Adrenal gland (tissue), 12 donors: ENCODE results near the gene GPC5. TPM values are rescaled to one million over a fixed set of nuclear protein-coding genes. Genes with fewer than 3 reads are reported as not detected.

ENCODE experiments used
- DNase-seq, 7 donors: peaks; one replicate each; pipeline ENCODE4 v3.0.0-alpha.2; 2019 to 2020
- H3K27ac ChIP-seq, 5 donors: fragments of 200-600 bp; sonication (generic) in 4 of 5; 1 replicate in 3 of 5; 2 replicates in 2 of 5; pipeline versions ENCODE4 v1.5.1 to v1.8.0; 2016 to 2020; ENCODE audit warnings: mild to moderate bottlenecking in 1 of 5
- H3K27me3 ChIP-seq: fragments of 200-600 bp; 2 replicates; pipeline ENCODE4 v1.8.0; 2021
- H3K36me3 ChIP-seq, 2 donors: fragments of 200-600 bp; replicated peaks in 1 of 2; 1 replicate in 1 of 2; 2 replicates in 1 of 2; pipeline versions ENCODE4 v1.5.1 to v1.8.0; 2018 to 2022
- H3K4me1 ChIP-seq, 2 donors: fragments of 200-600 bp; replicated peaks in 1 of 2; 1 replicate in 1 of 2; 2 replicates in 1 of 2; pipeline versions ENCODE4 v1.5.1 to v1.8.0; 2018 to 2021
- H3K4me3 ChIP-seq, 4 donors: fragments of 200-600 bp; sonication (generic) in 3 of 4; one replicate each; pipeline ENCODE4 v1.5.1; 2016 to 2018
- H3K9me3 ChIP-seq, 3 donors: fragments of 200-600 bp; sonication (generic) in 1 of 3; replicated peaks in 1 of 3; 1 replicate in 2 of 3; 2 replicates in 1 of 3; pipeline versions ENCODE4 v1.5.1 to v1.8.0; 2016 to 2021
- CTCF ChIP-seq, 6 experiments: fragments of 450-650 bp in 4 of 6; fragments of 200-600 bp in 2 of 6; sonication (generic) in 1 of 6; IDR thresholded peaks; 1 replicate in 5 of 6; 2 replicates in 1 of 6; pipeline versions ENCODE4 v1.5.1 to v1.8.0; 2016 to 2021; ENCODE audit warnings: antibody characterized with exemption in 6 of 6, mild to moderate bottlenecking in 2 of 6, moderate library complexity in 1 of 6
- POLR2A ChIP-seq, 2 donors: fragments of 450-650 bp; IDR thresholded peaks; one replicate each; pipeline ENCODE4 v1.6.1; 2017; ENCODE audit warnings: antibody characterized with exemption in 2 of 2, mild to moderate bottlenecking in 2 of 2, moderate library complexity in 1 of 2
- WGBS, 4 donors: extraction: QIAGEN DNeasy Blood & Tissue Kit in 2 of 4; methylation state at CpG; one replicate each; pipeline versions ENCODE4 v1.1.5 to v1.1.7; 2013 to 2017; 5-methylcytosine and 5-hydroxymethylcytosine counted together
- intact Hi-C, 2 donors: fragments of 100-400 bp; cut with DNase I; formaldehyde crosslinking; loops; one replicate each; pipeline versions ENCODE4 v1.14.1 to v1.15.0; 2022 to 2023
- polyA plus RNA-seq, 3 donors: library from polyadenylated mRNA; stranded (reverse); fragments of 200-250 nt in 2 of 3; fragments of 350-450 nt in 1 of 3; fragmentation: Illumina TruSeq in 1 of 3; extraction: RNeasy Lipid Tissue Mini Kit (QIAGEN cat#74804) in 1 of 3; gene quantifications; one replicate each; pipeline ENCODE4 v1.2.3, GENCODE V29; 2013 to 2014
- total RNA-seq, 9 donors: library from RNA; depleted of rRNA in 4 of 9; stranded (reverse); fragments of >200 nt in 4 of 9; fragments of 120-200 nt in 1 of 9; fragmentation: NEBNext Ultra II Directional in 1 of 9; extraction: Animal tissue kit (Norgen Biotek cat#: 25700) in 1 of 9; gene quantifications; one replicate each; pipeline versions ENCODE4 v1.1.0 to v1.2.4, GENCODE V29; 2013 to 2023
- donor health status: healthy with polysubstance abuse.
- donor health status: Bipolar disorder and iron deficiency.
- donor health status: DM: yes; HTN: yes; CAD: no.
- donor health status: DM: no; HTN: no; CAD: no.
- donor health status: DM: no; HTN: no; CAD: no.
- donor health status: DM: yes; HTN: yes; CAD: no.

Gene GPC5
- total and polyA plus RNA-seq, 12 donors, result 0.24 to 7.7 (median 2.1) TPM; not detected in 4

GRCh38 chr13:92297971-92298942 lies 899.8 kb downstream of the GPC5 start:
- Histone ChIP-seq H3K4me1 (no peaks in the 10 kb centered on the region), H3K9me3 (no peaks in the 10 kb centered on the region), H3K27me3 (no peaks in the 10 kb centered on the region), H3K4me3 (no peak overlapping the region), H3K27ac (no peak overlapping the region), H3K36me3 (no peaks in the 10 kb centered on the region)
- intact Hi-C loops, result no loop called here
- no peak for DNase-seq
- WGBS, 4 donors, result 84 to 91% (median 86%) methylated on average over 18 to 22 of the region's 22 CpGs
- TF ChIP-seq CTCF (IDR thresholded peaks at IDR 0.05) (no peak), POLR2A (IDR thresholded peaks at IDR 0.05) (no peak)

- H3K4me3 ChIP-seq, result no peak overlapping the region
- TF ChIP-seq POLR2A (IDR thresholded peaks at IDR 0.05), result no peak
- no peak for TF ChIP-seq CTCF (IDR thresholded peaks at IDR 0.05)
- no peaks in the 10 kb centered on the region for H3K9me3 ChIP-seq
- 74 to 92% (median 85%) methylated on average over 1 of the region's 1 CpG for WGBS, 4 donors
- no peaks in the 10 kb centered on the region for H3K27me3 ChIP-seq
- intact Hi-C loops, result no loop called here
- H3K36me3 ChIP-seq, result no peaks in the 10 kb centered on the region
- no peak for DNase-seq
- no peak overlapping the region for H3K27ac ChIP-seq
- no peaks in the 10 kb centered on the region for H3K4me1 ChIP-seq
Measured at GRCh38 chr13:92300651-92301050, 902.2 kb downstream of the GPC5 start.

- Histone ChIP-seq H3K27ac (no peak overlapping the region), H3K9me3 (no peaks in the 10 kb centered on the region), H3K27me3 (no peaks in the 10 kb centered on the region), H3K4me3 (no peak overlapping the region), H3K36me3 (no peaks in the 10 kb centered on the region), H3K4me1 (no peaks in the 10 kb centered on the region)
- WGBS, 4 donors, result 53 to 64% (median 59%) methylated on average over 1 of the region's 1 CpG
- DNase-seq, result no peak
- intact Hi-C loops, result no loop called here
- TF ChIP-seq POLR2A (IDR thresholded peaks at IDR 0.05), result no peak
- TF ChIP-seq CTCF (IDR thresholded peaks at IDR 0.05), result no peak
Measured at GRCh38 chr13:92303428-92303827, 905.0 kb downstream of the GPC5 start.

- H3K36me3 ChIP-seq, result no peaks in the 10 kb centered on the region
- no peak for TF ChIP-seq CTCF (IDR thresholded peaks at IDR 0.05)
- TF ChIP-seq POLR2A (IDR thresholded peaks at IDR 0.05), result no peak
- no peak for DNase-seq
- no peak overlapping the region for H3K27ac ChIP-seq
- 59 to 68% (median 62%) methylated on average over 2 of the region's 2 CpGs for WGBS, 4 donors
- no peaks in the 10 kb centered on the region for H3K4me1 ChIP-seq
- H3K4me3 ChIP-seq, result no peak overlapping the region
- H3K9me3 ChIP-seq, result no peaks in the 10 kb centered on the region
- intact Hi-C loops, result no loop called here
- no peaks in the 10 kb centered on the region for H3K27me3 ChIP-seq
Measured at GRCh38 chr13:92307752-92308151, 909.3 kb downstream of the GPC5 start.
